Measurements from ENCODE around the gene TAF8. TPM values are rescaled to one million over a fixed set of nuclear protein-coding genes. Genes with fewer than 3 reads are reported as not detected.
A peak's percentile ranks its signal among the peaks of the same experiment; 100 is the strongest.

The TAF8 gene
- total RNA-seq, 1 donor from 2014 or later = 17.2 TPM

DNA sequence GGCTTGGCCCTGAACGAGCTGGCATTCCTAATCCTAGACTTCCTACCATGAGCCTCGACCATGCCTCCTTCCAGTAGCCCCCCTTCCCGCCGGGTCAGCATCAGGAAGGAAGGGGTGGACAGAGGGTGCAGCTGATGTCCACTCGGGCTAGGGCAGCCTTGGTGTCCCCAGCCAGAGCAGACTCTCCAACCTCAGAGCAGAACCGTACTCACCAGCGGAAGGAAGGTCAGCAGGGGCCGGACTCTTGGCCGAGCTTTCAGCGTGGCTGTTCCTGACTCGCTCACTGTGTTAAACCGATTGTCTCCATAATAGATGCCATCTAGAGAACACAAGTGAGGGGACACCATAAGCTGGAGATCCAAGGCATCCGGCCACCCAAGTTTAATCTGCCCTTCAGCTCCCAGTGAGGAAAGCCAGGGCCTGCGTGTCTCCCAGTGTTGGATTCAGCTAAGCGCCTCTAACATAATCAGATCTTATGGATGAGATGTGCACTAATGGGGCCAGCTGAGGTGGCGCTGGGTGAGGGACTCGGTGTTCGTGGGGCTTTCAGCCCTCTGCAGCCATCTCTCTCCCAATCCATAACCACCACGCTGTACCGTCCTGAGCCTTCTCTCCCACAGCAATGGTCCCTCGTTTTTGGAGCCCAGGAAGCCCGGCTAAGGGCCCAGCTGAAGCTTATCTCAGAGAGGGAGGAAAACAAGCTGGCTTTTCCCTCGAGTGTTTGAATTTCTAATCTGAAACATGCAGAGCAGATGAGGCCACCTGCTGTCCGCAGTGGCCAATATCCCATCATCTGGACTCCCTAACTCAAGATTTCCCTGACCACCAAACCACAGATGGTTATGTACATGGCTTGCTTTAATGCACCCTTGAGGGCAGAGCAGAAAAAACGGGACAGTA is 78.4 kb downstream of the TAF8 start:
- H3K36me3 Mint-ChIP-seq (ENCODE audit: low read depth) = peaks cover 3% of the 10 kb centered on the region
- no peak for DNase-seq (ENCODE audit: low spot score)
- TF ChIP-seq, protein P1, sequence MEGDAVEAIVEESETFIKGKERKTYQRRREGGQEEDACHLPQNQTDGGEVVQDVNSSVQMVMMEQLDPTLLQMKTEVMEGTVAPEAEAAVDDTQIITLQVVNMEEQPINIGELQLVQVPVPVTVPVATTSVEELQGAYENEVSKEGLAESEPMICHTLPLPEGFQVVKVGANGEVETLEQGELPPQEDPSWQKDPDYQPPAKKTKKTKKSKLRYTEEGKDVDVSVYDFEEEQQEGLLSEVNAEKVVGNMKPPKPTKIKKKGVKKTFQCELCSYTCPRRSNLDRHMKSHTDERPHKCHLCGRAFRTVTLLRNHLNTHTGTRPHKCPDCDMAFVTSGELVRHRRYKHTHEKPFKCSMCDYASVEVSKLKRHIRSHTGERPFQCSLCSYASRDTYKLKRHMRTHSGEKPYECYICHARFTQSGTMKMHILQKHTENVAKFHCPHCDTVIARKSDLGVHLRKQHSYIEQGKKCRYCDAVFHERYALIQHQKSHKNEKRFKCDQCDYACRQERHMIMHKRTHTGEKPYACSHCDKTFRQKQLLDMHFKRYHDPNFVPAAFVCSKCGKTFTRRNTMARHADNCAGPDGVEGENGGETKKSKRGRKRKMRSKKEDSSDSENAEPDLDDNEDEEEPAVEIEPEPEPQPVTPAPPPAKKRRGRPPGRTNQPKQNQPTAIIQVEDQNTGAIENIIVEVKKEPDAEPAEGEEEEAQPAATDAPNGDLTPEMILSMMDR (IDR thresholded peaks at IDR 0.05) = no peak
- peaks cover 3% of the 10 kb centered on the region for H3K4me1 Mint-ChIP-seq (ENCODE audit: low read depth)
- H3K9me3 Mint-ChIP-seq (ENCODE audit: low read depth) = peaks cover 2% of the 10 kb centered on the region
- H3K27me3 Mint-ChIP-seq (ENCODE audit: low read depth) = no peaks in the 10 kb centered on the region
- H3K27ac Mint-ChIP-seq (ENCODE audit: unreplicated experiment) = no peak overlapping the region
- no peak overlapping the region for H3K4me3 Mint-ChIP-seq (ENCODE audit: unreplicated experiment)

DNA sequence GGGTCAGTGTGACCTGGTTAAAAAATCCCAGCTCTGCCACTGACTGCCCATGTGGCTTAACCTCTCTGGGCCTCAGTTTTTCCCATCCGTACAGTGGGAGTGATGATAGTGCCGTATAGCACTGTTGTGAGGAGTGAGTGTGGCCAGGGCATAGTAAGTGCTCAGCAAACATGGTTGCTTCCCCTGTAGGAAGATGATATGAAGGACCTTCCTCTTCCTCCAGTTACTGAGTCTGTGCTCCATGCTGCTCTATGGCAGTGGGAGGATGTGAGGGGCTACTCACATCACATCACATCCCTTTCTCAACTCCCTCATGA is 79.0 kb downstream of the TAF8 start:
- Mint-ChIP-seq H3K36me3 (ENCODE audit: low read depth) (peaks cover 3% of the 10 kb centered on the region), H3K27me3 (ENCODE audit: low read depth) (no peaks in the 10 kb centered on the region), H3K9me3 (ENCODE audit: low read depth) (peaks cover 2% of the 10 kb centered on the region), H3K27ac (ENCODE audit: unreplicated experiment) (no peak overlapping the region), H3K4me3 (ENCODE audit: unreplicated experiment) (no peak overlapping the region), H3K4me1 (ENCODE audit: low read depth) (peaks cover 3% of the 10 kb centered on the region)
- DNase-seq (ENCODE audit: low spot score) = no peak
- TF ChIP-seq, protein P1 (IDR thresholded peaks at IDR 0.05) = no peak

DNA sequence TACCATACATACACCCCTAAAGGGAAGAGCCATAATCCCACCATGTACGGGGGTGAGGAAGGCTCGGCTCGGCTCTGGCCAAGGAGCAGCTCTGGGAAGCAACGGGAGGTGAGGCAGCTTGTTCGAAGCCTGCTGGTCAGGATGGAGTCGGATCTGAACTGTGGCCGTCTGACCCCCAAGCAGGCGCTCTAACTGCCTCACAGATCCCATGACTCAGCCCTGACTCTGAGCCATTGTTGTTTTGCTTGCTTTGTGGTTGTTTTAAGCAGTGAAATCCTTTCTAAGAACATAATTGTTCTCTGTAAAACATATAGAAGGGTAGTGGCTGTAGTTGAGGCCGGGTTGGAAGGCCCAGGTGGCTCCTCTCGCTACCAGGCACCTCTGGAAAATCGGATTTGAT is 81.2 kb downstream of the TAF8 start:
- Mint-ChIP-seq H3K27ac (ENCODE audit: unreplicated experiment) (peak overlapping the region; percentile 13), H3K36me3 (ENCODE audit: low read depth) (peaks cover 1% of the 10 kb centered on the region), H3K4me3 (ENCODE audit: unreplicated experiment) (no peak overlapping the region), H3K4me1 (ENCODE audit: low read depth) (peaks cover 6% of the 10 kb centered on the region), H3K9me3 (ENCODE audit: low read depth) (peaks cover 2% of the 10 kb centered on the region), H3K27me3 (ENCODE audit: low read depth) (no peaks in the 10 kb centered on the region)
- no peak for DNase-seq (ENCODE audit: low spot score)
- TF ChIP-seq, protein P1 (IDR thresholded peaks at IDR 0.05) = no peak

DNA sequence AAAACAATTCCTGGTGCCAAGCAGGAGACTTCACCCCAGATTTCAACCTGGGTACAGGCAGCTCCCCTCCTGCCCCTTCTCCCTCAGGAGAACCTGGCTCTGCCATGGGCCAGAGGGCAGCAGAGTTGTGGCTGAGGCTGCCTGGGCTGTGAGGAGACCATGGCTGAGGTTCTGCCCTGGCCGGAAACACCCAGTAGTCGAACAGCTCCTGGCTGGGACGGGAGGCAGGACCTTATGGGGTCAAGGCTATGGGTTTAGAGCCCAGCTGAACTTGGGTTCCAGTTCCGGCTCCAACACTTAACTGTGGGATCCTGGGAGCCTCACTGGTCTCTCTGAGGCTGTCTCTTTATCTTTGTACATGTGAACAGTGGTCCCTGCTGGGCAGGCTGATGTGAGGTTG is 83.6 kb downstream of the TAF8 start:
- no peak overlapping the region for H3K4me3 Mint-ChIP-seq (ENCODE audit: unreplicated experiment)
- H3K4me1 Mint-ChIP-seq (ENCODE audit: low read depth) = peaks cover 17% of the 10 kb centered on the region
- TF ChIP-seq, protein P1 (IDR thresholded peaks at IDR 0.05) = no peak
- H3K27me3 Mint-ChIP-seq (ENCODE audit: low read depth) = no peaks in the 10 kb centered on the region
- H3K9me3 Mint-ChIP-seq (ENCODE audit: low read depth) = peaks cover 2% of the 10 kb centered on the region
- H3K27ac Mint-ChIP-seq (ENCODE audit: unreplicated experiment) = no peak overlapping the region
- no peak for DNase-seq (ENCODE audit: low spot score)
- peaks cover 1% of the 10 kb centered on the region for H3K36me3 Mint-ChIP-seq (ENCODE audit: low read depth)

DNA sequence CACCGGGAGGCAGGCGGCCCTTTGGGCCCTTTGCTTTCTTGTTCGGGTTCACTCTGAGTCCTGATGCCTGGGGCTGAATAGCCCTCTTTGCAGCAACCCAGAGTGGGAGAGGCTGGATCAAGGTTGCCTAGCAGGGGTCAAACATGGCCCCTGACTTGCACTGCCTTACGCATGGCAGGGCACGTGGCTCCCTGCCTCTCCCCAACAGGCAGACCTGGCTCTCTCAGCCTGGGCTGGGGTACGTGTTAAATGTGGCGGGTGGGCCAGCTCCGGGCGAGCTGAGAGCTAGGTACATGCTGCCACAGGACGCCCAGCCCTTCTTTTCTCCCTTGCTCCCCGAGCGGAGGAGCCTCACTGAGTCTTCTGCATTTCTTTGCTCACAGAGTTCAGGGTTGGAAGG is 84.8 kb downstream of the TAF8 start:
- Mint-ChIP-seq H3K27ac (ENCODE audit: unreplicated experiment) (no peak overlapping the region), H3K4me1 (ENCODE audit: low read depth) (peaks cover 29% of the 10 kb centered on the region), H3K27me3 (ENCODE audit: low read depth) (no peaks in the 10 kb centered on the region), H3K4me3 (ENCODE audit: unreplicated experiment) (no peak overlapping the region), H3K9me3 (ENCODE audit: low read depth) (peaks cover 2% of the 10 kb centered on the region), H3K36me3 (ENCODE audit: low read depth) (peaks cover 1% of the 10 kb centered on the region)
- TF ChIP-seq, protein P1 (IDR thresholded peaks at IDR 0.05) = no peak
- no peak for DNase-seq (ENCODE audit: low spot score)
